Measurements from ENCODE around the gene DDX23. TPM values are rescaled to one million over a fixed set of nuclear protein-coding genes. Genes with fewer than 3 reads are reported as not detected.

DDX23 gene
- total and polyA plus RNA-seq, 2 of the 4 experiments (the other 2 are of a cell fraction), result 61.8 to 81.9 TPM

- no peak overlapping the region for H2BK20ac ChIP-seq (ENCODE audit: low read depth, low read length)
- H3K23ac ChIP-seq (ENCODE audit: low read depth, low read length), result no peak overlapping the region
- no peak overlapping the region for H2AK9ac ChIP-seq (replicated peaks; ENCODE audit: low read depth, low read length, poor library complexity)
- CTCF ChIA-PET, result interaction anchor here (2.3 kb wide), 1 partner anchor 21 kb away, joined by 11 read pairs; no protein-coding TSS in a partner anchor
- no peak overlapping the region for H3K27ac ChIP-seq (ENCODE audit: insufficient read depth, low read length)
- no peak overlapping the region for H3K14ac ChIP-seq (replicated peaks; ENCODE audit: low read depth, low read length)
- no peak overlapping the region for H3K4me2 ChIP-seq (ENCODE audit: low read depth, low read length)
- in situ Hi-C loops (cut with MboI; ENCODE audit: low sequenced_read_pairs), result loop anchor here (25.0 kb wide), 1 partner anchor 256 kb away; the partner anchor contains the start of gene OR8S1
- no peak overlapping the region for H4K91ac ChIP-seq (ENCODE audit: insufficient read depth, low read depth, low read length)
- ATAC-seq (ENCODE audit: low read depth) (no peak), DNase-seq (no peak)
- BruUV-seq (replicated peaks), result no TSS peak
- H3K4me3 ChIP-seq (ENCODE audit: insufficient read depth, low read depth, low read length), result no peak overlapping the region
- no peak overlapping the region for H4K5ac ChIP-seq (ENCODE audit: low read depth, low read length)
- no peaks in the 10 kb centered on the region for H3K36me3 ChIP-seq (ENCODE audit: control insufficient read depth, insufficient read depth, low read length)
- intact Hi-C loops (cut with micrococcal nuclease), result no loop called here
- H2BK5ac ChIP-seq (ENCODE audit: low read depth, low read length, poor library complexity, severe bottlenecking), result no peak overlapping the region
- H2BK120ac ChIP-seq (ENCODE audit: low read depth, low read length), result no peak overlapping the region
- dilution Hi-C loops (cut with HindIII; ENCODE audit: low sequenced_read_pairs, unreplicated experiment), result no loop called here
- no peak overlapping the region; the same call in 2 of the 3 replicates for H2BK15ac ChIP-seq (ENCODE audit: low read depth, low read length)
- no peak overlapping the region for H3K56ac ChIP-seq (ENCODE audit: extremely low read depth, insufficient read depth, low read length)
- H4K8ac ChIP-seq (ENCODE audit: low read depth in 2 of 2, low read length in 2 of 2), result no peak overlapping the region
- no peak overlapping the region for H2AK5ac ChIP-seq (ENCODE audit: low read depth, low read length)
- TF ChIP-seq FOS (IDR thresholded peaks at IDR 0.05; ENCODE audit: low read depth, low read length), result no peak
- TF ChIP-seq MAFK (IDR thresholded peaks at IDR 0.05; ENCODE audit: low read depth, low read length), result no peak
- no peak for TF ChIP-seq RFX5 (IDR thresholded peaks at IDR 0.05; ENCODE audit: low read depth, low read length)
- TF ChIP-seq MXI1 (IDR thresholded peaks at IDR 0.05; ENCODE audit: borderline replicate concordance, low read depth, low read length), result no peak
- no peak for TF ChIP-seq CHD1 (IDR thresholded peaks at IDR 0.05; ENCODE audit: low read depth, low read length)
- H3K18ac ChIP-seq (ENCODE audit: low read depth, low read length), result no peak overlapping the region
- no CpG with 5 or more reads among the region's 3 CpGs for WGBS, 2 experiments (ENCODE audit: extremely low coverage in 2 of 2, insufficient read length in 1 of 2)
- H3K79me1 ChIP-seq (ENCODE audit: low read depth in 1 of 2, low read length in 2 of 2), result peaks cover 0 to under 1% of the 10 kb centered on the region in 2 experiments; a peak in 1 of 4 replicates
- peaks cover 10% of the 10 kb centered on the region; the same call in 1 of the 2 replicates for H3K9me1 ChIP-seq (ENCODE audit: insufficient read depth, low read length)
- H3K27me3 ChIP-seq (ENCODE audit: control insufficient read depth, insufficient read depth, low read length), result no peaks in the 10 kb centered on the region
- POLR2A ChIA-PET (ENCODE audit: unreplicated experiment), result interaction anchor here (1.0 kb wide), 1 partner anchor 19 kb away, joined by 3 read pairs; no protein-coding TSS in a partner anchor
- H3K9ac ChIP-seq (ENCODE audit: low read depth, low read length), result no peak overlapping the region
- no peaks in the 10 kb centered on the region for H3K9me3 ChIP-seq (ENCODE audit: control insufficient read depth, insufficient read depth, low read length)
- H4K20me1 ChIP-seq (ENCODE audit: insufficient read depth, low read length), result no peaks in the 10 kb centered on the region
- H3K4ac ChIP-seq (ENCODE audit: low read depth, low read length), result no peak overlapping the region
- peaks cover 2% of the 10 kb centered on the region; the same call in 1 of the 2 replicates for H3K4me1 ChIP-seq (ENCODE audit: control insufficient read depth, insufficient read depth, low read length)
- H2AFZ ChIP-seq (replicated peaks; ENCODE audit: low read length, poor library complexity), result no peak overlapping the region
Observed at GRCh38 chr12:48793696-48794095, 58.3 kb downstream of the DDX23 start.
